Trophoblast cell (in vitro differentiated cells and primary cell): ENCODE results near the gene RSPH3.

ENCODE experiments used
- DNase-seq, 2 donors: peaks; one replicate each; pipeline ENCODE4 v3.0.0-alpha.2; 2016
- H2AFZ ChIP-seq: 2 replicates; pipeline ENCODE4 v1.6.1; 2013; ENCODE audit warnings: low read length, moderate library complexity, mild to moderate bottlenecking; ENCODE audit not compliant: insufficient read depth, poor library complexity
- H2AK5ac ChIP-seq: 2 replicates; pipeline ENCODE4 v1.6.1; 2013; ENCODE audit warnings: mild to moderate bottlenecking, low read length
- H2BK120ac ChIP-seq: 2 replicates; pipeline ENCODE4 v1.6.1; 2013; ENCODE audit warnings: low read length, mild to moderate bottlenecking, moderate library complexity; ENCODE audit not compliant: insufficient read depth, poor library complexity
- H2BK12ac ChIP-seq: 2 replicates; pipeline ENCODE4 v1.6.1; 2013; ENCODE audit warnings: mild to moderate bottlenecking, low read length, moderate library complexity
- H2BK5ac ChIP-seq: 2 replicates; pipeline ENCODE4 v1.6.1; 2013; ENCODE audit warnings: low read length, low read depth, moderate library complexity, mild to moderate bottlenecking; ENCODE audit not compliant: poor library complexity
- H3K14ac ChIP-seq: 2 replicates; pipeline ENCODE4 v1.6.1; 2013; ENCODE audit warnings: mild to moderate bottlenecking, low read length
- H3K18ac ChIP-seq: 2 replicates; pipeline ENCODE4 v1.6.1; 2013; ENCODE audit warnings: mild to moderate bottlenecking, low read length
- H3K23ac ChIP-seq: 2 replicates; pipeline ENCODE4 v1.6.1; 2013; ENCODE audit warnings: low read length
- H3K27ac ChIP-seq: 2 replicates; pipeline ENCODE4 v1.5.1; 2013; ENCODE audit warnings: low read depth, mild to moderate bottlenecking, inconsistent platforms, low read length, moderate library complexity
- H3K27me3 ChIP-seq: 2 replicates; pipeline ENCODE4 v1.6.1; 2013; ENCODE audit warnings: inconsistent platforms, mild to moderate bottlenecking, low read length, moderate library complexity; ENCODE audit not compliant: insufficient read depth
- H3K36me3 ChIP-seq, 2 experiments: 1 replicate in 1 of 2; 2 replicates in 1 of 2; pipeline ENCODE4 v1.6.1; 2013; ENCODE audit warnings: low read length in 2 of 2, mild to moderate bottlenecking in 2 of 2, moderate library complexity in 1 of 2; ENCODE audit not compliant: insufficient read depth in 2 of 2, control insufficient read depth in 1 of 2
- H3K4ac ChIP-seq: 2 replicates; pipeline ENCODE4 v1.6.1; 2013; ENCODE audit warnings: low read depth, mild to moderate bottlenecking, low read length, moderate library complexity
- H3K4me1 ChIP-seq, 2 experiments: 1 replicate in 1 of 2; 2 replicates in 1 of 2; pipeline ENCODE4 v1.6.1; 2013; ENCODE audit warnings: low read length in 2 of 2, mild to moderate bottlenecking in 2 of 2, moderate library complexity in 1 of 2; ENCODE audit not compliant: insufficient read depth in 2 of 2, control insufficient read depth in 1 of 2
- H3K4me2 ChIP-seq: 2 replicates; pipeline ENCODE4 v1.6.1; 2013; ENCODE audit warnings: inconsistent platforms, mild to moderate bottlenecking, low read length, moderate library complexity
- H3K4me3 ChIP-seq: 2 replicates; pipeline ENCODE4 v1.5.1; 2013; ENCODE audit warnings: mild to moderate bottlenecking, low read depth, low read length, inconsistent platforms
- H3K79me1 ChIP-seq: one replicate; pipeline ENCODE4 v1.6.1; 2013; ENCODE audit warnings: low read length
- H3K79me2 ChIP-seq: 2 replicates; pipeline ENCODE4 v1.6.1; 2013; ENCODE audit warnings: low read length, mild to moderate bottlenecking; ENCODE audit not compliant: control insufficient read depth, insufficient read depth, poor library complexity
- H3K9ac ChIP-seq: 2 replicates; pipeline ENCODE4 v1.6.1; 2013; ENCODE audit warnings: mild to moderate bottlenecking, low read length
- H3K9me3 ChIP-seq: 2 replicates; pipeline ENCODE4 v1.6.1; 2013; ENCODE audit warnings: low read depth, mild to moderate bottlenecking, control low read depth, inconsistent platforms, low read length; ENCODE audit not compliant: insufficient read depth
- H4K12ac ChIP-seq: 2 replicates; pipeline ENCODE4 v1.6.1; 2013; ENCODE audit warnings: low read depth, mild to moderate bottlenecking, low read length, moderate library complexity
- H4K8ac ChIP-seq: 2 replicates; pipeline ENCODE4 v1.6.1; 2013; ENCODE audit warnings: low read depth, mild to moderate bottlenecking, low read length, moderate library complexity
- H4K91ac ChIP-seq: one replicate; pipeline ENCODE4 v1.6.1; 2013; ENCODE audit warnings: low read depth, mild to moderate bottlenecking, low read length, moderate library complexity
- WGBS: extraction: QIAGEN DNeasy Blood & Tissue Kit; methylation state at CpG from one replicate; pipeline ENCODE4 v1.1.7; 2013; ENCODE audit warnings: missing lambda C conversion rate; ENCODE audit not compliant: insufficient read length, insufficient coverage; ENCODE audit errors: extremely low coverage; 5-methylcytosine and 5-hydroxymethylcytosine counted together

The RSPH3 gene

DNA sequence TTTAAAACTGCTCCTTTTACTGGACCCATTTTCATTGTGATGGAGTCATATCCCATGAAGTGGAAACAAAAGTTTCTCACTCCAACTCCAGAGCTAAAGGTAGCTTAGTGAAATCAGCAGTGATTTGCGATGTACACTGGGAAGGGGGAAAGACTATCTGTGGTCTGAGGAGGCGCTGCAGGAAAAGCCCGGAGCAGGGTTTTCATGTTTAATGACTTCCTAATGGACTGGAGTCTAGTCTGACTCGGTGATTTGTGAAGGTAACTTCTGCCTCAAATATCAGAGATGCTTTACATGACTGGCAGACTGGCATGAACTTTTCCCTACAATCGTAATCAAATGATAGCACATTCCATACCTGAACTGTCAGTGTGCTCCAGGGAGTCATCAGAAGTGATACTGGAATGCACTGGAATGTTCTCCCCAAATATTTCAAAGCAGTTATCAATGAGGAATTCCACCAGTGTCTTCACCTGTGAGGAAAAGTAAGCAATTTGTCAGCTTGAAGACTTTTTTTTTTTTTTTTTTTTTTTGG, 37.8 kb upstream of the RSPH3 start:
- Histone ChIP-seq H4K91ac (no peak overlapping the region), H3K36me3 (no peaks in the 10 kb centered on the region), H3K18ac (no peak overlapping the region), H3K9ac (no peak overlapping the region), H4K8ac (no peak overlapping the region), H4K12ac (no peak overlapping the region), H3K9me3 (no peaks in the 10 kb centered on the region), H2AFZ (no peak overlapping the region), H2BK12ac (no peak overlapping the region), H3K4me1 (peaks cover 0 to 2% of the 10 kb centered on the region in 2 experiments), H3K27ac (no peak overlapping the region), H3K4ac (no peak overlapping the region), H3K23ac (no peak overlapping the region), H3K79me2 (no peaks in the 10 kb centered on the region), H3K14ac (no peak overlapping the region), H3K79me1 (no peaks in the 10 kb centered on the region), H2BK5ac (no peak overlapping the region), H2BK120ac (no peak overlapping the region), H3K4me3 (no peak overlapping the region), H2AK5ac (no peak overlapping the region), H3K4me2 (no peak overlapping the region), H3K27me3 (no peaks in the 10 kb centered on the region)
- no CpG with 5 or more reads among the region's 5 CpGs for WGBS
- no peak for DNase-seq

- H2BK12ac ChIP-seq: no peak overlapping the region
- no peaks in the 10 kb centered on the region for H3K36me3 ChIP-seq
- H3K79me1 ChIP-seq: no peaks in the 10 kb centered on the region
- WGBS: no CpG with 5 or more reads among the region's 14 CpGs
- H2AK5ac ChIP-seq: no peak overlapping the region
- H3K4me2 ChIP-seq: no peak overlapping the region
- no peak overlapping the region for H3K23ac ChIP-seq
- no peak overlapping the region for H2BK5ac ChIP-seq
- H3K9ac ChIP-seq: no peak overlapping the region
- no peak overlapping the region for H3K27ac ChIP-seq
- no peak overlapping the region for H3K18ac ChIP-seq
- H4K8ac ChIP-seq: no peak overlapping the region
- H3K4ac ChIP-seq: no peak overlapping the region
- no peaks in the 10 kb centered on the region for H3K79me2 ChIP-seq
- no peaks in the 10 kb centered on the region for H3K27me3 ChIP-seq
- peaks cover 0 to 2% of the 10 kb centered on the region in 2 experiments for H3K4me1 ChIP-seq
- H3K9me3 ChIP-seq: no peaks in the 10 kb centered on the region
- H3K4me3 ChIP-seq: no peak overlapping the region
- H4K12ac ChIP-seq: no peak overlapping the region
- no peak overlapping the region for H3K14ac ChIP-seq
- H2BK120ac ChIP-seq: no peak overlapping the region
- H4K91ac ChIP-seq: no peak overlapping the region
- no peak overlapping the region for H2AFZ ChIP-seq
- no peak for DNase-seq
Observed at GRCh38 chr6:159036673-159037072, 36.7 kb upstream of the RSPH3 start.

- Histone ChIP-seq H3K14ac (no peak overlapping the region), H3K79me1 (no peaks in the 10 kb centered on the region), H3K36me3 (no peaks in the 10 kb centered on the region), H3K4me1 (peaks cover 0 to 2% of the 10 kb centered on the region in 2 experiments), H3K27ac (no peak overlapping the region), H2BK5ac (no peak overlapping the region), H2AK5ac (no peak overlapping the region), H3K79me2 (no peaks in the 10 kb centered on the region), H4K91ac (no peak overlapping the region), H3K9ac (no peak overlapping the region), H4K8ac (no peak overlapping the region), H3K23ac (no peak overlapping the region), H3K18ac (no peak overlapping the region), H3K4me2 (no peak overlapping the region), H2AFZ (no peak overlapping the region), H2BK12ac (no peak overlapping the region), H2BK120ac (no peak overlapping the region), H3K4ac (no peak overlapping the region), H3K9me3 (no peaks in the 10 kb centered on the region), H3K27me3 (no peaks in the 10 kb centered on the region), H3K4me3 (no peak overlapping the region), H4K12ac (no peak overlapping the region)
- no CpG with 5 or more reads among the region's 17 CpGs for WGBS
- no peak for DNase-seq
Observed at GRCh38 chr6:159035891-159036290, 35.9 kb upstream of the RSPH3 start.

DNA sequence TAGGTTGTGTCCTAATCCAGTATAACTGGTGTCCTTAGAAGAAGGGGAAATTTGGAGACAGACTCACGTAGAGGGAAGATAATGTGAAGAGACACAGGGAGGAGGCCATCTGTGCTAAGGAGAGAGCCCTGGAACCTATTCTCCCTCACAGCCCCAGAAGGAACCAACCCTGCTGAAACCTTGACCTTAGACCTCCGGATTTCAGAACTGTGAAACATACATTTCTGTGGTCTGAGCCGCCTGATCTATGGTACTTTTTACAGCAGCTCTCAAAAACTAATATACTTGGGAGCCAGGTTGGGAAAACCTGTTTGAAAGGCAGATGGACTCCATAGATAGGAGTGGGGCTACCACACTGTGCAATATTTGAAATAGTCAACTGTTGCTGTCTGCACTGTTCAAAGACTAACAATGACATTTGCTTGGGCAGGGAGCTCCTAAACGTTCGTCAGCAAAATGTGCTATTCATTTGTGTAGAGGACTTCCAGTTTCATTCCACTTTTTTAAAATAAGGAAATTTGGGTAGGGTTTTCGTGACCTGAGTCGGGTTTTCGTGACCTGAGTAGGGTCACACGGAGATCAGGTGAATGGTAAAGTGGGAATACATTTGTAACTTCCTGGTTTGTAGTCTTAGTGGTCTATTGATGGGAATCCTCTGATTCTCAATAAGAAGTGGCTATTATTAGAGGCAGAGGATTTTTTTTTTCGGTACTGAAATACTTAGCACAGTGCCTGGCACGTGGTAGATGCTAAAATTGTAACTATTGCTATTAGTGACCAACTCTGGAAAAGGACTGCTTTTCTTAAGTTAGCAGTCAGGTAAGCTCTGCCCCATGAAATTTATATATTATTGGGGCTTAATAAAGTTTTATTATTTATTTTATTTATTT, 33.4 kb upstream of the RSPH3 start:
- no peaks in the 10 kb centered on the region for H3K79me1 ChIP-seq
- no peak overlapping the region for H2BK5ac ChIP-seq
- no peak overlapping the region for H4K8ac ChIP-seq
- no peak overlapping the region for H3K27ac ChIP-seq
- H2AK5ac ChIP-seq: no peak overlapping the region
- DNase-seq: peak in 1 of 2 donors; percentile 30
- H3K9me3 ChIP-seq: no peaks in the 10 kb centered on the region
- no peaks in the 10 kb centered on the region for H3K4me1 ChIP-seq
- H3K9ac ChIP-seq: no peak overlapping the region
- no CpG with 5 or more reads among the region's 11 CpGs for WGBS
- no peak overlapping the region for H3K4ac ChIP-seq
- no peak overlapping the region for H3K4me3 ChIP-seq
- no peak overlapping the region for H4K91ac ChIP-seq
- no peak overlapping the region for H3K4me2 ChIP-seq
- no peak overlapping the region for H4K12ac ChIP-seq
- H3K79me2 ChIP-seq: no peaks in the 10 kb centered on the region
- H3K14ac ChIP-seq: no peak overlapping the region
- no peak overlapping the region for H2BK12ac ChIP-seq
- H3K18ac ChIP-seq: no peak overlapping the region
- H3K36me3 ChIP-seq: no peaks in the 10 kb centered on the region
- no peak overlapping the region for H2AFZ ChIP-seq
- no peak overlapping the region for H2BK120ac ChIP-seq
- H3K23ac ChIP-seq: no peak overlapping the region
- H3K27me3 ChIP-seq: no peaks in the 10 kb centered on the region
